Measurements from ENCODE around the gene KRT74.

Gene KRT74

DNA sequence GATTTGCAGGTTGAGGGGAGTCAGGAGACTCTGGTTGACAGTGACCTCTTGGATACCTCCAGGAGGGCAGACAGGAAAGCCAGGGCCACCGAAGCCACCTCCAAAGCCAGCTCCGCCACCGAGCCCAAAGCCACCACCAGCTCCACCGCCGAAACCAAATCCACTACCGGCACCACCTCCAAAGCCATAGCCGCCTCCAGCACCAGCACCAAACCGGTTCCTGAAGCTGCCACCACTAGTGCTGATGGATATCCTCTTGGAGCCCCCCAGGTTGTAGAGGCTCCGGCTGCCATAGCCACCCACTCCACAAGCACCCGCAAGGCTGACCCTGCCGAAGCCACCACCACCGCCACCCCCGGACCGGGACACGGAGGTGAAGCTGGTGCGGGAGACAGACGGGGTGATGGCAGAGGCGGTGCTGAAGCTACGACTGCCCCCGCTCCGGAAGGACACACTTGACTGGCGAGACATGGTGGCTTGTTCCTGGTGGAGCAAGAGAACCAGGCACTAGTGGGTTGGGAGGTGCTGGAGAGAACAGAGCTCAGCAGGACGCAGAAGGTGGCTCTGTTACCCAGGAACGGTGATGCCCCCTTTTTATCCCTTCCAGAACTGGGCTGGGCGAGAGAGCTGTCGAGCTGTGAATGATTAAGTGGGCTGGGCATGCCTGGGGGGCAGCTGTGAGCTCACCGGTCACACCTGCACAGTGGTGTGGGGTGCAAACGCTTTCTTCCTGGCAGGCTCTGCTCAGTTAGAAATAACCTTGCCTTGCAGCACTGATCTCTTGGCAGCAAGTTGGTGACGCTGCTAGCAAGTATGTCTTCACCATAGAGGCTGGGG, 53.6 kb downstream of the KRT74 start, which contains the start of gene KRT5:
KRT5 (minus strand) TSS at position 569 of the 837 bp plus-strand sequence; CDS start at position 471, 98 bp downstream.
- DNase-seq (ENCODE audit: low read depth) = no peak

DNA sequence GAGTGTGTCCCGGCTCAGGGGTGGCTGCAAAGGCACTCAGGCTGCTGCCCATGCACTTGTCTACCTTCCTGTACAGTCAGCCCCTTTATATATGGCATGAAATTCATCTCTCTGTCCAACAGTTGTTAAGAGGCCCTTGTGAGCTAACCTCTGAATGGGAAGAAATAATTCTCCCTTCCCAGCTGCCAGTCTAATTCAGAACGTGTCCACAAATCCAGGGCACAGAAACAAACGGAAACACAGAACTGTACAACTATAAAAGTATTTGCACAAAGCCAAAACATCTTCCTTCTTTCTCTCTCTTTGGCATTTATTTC, 54.3 kb downstream of the KRT74 start:
- no peak for DNase-seq (ENCODE audit: low read depth)

DNA sequence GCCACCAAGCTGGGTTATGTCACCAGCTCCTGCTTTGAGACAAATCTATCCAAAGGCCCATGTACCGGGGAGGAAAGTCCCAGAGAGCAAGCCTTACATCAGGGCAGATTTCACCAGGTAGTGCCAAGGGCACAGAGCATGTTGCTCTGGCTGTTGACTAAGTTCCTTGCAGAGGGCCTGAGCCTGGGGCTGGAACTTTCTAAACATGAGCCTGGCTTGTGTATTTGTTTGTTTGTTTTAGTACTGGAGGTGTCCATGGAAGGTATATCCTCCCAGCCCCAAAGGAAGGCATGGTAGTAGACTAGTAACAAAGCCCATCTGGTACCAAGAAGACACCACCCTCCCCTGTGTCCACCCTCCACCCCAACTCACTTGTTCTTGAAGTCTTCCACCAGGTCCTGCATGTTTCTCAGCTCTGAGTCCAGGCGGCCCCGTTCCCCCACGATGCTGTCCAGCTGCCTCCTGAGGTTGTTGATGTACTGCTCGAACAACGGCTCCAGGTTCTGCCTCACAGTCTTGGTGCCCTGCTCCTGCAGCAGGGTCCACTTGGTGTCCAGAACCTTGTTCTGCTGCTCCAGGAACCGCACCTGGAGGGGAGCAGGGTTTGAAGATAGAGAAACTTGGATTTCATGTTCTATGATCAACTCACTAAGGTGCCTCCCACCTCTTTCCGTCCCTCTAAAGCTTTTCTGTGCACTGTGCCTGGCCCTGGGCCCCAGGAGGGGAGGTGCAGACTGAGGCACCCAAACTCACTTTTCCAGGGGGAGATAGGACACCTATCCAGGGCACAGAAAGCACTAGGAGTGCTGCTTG, 54.9 kb downstream of the KRT74 start:
- no peak for DNase-seq (ENCODE audit: low read depth)

DNA sequence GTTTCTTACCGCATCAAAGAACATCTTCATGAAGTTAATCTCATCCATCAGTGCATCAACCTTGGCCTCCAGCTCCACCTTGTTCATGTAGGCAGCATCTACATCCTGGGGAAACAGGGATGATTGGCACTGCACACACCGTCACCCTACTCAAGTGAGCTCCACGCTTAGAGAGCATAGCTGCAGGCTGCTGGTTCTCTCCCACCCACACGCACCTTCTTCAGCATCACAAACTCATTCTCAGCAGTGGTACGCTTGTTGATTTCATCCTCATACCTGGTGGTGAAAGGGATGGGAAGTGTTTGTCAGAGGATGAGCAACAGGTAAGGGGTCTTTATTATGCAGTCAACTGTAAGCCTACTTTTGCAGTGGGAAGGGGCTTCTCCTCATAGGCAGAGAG, 55.8 kb downstream of the KRT74 start:
- no peak for DNase-seq (ENCODE audit: low read depth)

DNA sequence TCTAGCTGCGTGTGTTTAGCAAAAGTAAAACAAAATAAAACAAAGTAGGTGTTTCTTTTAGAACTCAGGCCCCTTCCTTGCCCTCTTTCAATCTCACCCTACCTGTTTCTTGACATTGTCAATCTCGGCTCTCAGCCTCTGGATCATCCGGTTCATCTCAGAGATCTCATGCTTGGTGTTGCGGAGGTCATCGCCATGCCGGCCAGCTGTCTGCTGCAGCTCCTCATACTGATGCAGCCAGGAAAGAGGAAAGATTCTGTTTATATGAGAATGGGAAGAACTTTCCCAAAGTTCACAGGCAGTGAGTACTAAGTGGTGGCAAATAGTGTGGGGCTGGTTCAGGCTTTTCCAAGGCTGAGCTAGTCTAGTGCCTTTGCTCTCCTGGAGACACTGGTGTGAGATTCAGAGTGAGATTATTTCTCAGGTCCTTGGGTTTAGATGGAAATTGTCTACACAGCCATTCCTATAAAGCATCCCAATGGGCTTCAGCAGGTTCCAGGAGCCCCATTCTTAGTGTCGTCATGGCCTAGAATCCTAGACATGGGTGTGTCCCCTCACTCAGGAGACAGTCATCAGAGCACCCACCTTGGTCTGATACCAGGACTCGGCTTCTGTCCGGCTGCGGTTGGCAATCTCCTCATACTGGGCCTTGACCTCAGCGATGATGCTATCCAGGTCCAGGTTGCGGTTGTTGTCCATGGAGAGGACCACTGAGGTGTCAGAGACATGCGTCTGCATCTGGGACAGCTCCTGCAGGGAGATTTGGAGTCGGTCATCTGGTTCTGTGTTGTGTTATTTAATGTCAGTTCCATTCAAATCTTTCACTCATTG, 56.4 kb downstream of the KRT74 start:
- no peak for DNase-seq (ENCODE audit: low read depth)

DNA sequence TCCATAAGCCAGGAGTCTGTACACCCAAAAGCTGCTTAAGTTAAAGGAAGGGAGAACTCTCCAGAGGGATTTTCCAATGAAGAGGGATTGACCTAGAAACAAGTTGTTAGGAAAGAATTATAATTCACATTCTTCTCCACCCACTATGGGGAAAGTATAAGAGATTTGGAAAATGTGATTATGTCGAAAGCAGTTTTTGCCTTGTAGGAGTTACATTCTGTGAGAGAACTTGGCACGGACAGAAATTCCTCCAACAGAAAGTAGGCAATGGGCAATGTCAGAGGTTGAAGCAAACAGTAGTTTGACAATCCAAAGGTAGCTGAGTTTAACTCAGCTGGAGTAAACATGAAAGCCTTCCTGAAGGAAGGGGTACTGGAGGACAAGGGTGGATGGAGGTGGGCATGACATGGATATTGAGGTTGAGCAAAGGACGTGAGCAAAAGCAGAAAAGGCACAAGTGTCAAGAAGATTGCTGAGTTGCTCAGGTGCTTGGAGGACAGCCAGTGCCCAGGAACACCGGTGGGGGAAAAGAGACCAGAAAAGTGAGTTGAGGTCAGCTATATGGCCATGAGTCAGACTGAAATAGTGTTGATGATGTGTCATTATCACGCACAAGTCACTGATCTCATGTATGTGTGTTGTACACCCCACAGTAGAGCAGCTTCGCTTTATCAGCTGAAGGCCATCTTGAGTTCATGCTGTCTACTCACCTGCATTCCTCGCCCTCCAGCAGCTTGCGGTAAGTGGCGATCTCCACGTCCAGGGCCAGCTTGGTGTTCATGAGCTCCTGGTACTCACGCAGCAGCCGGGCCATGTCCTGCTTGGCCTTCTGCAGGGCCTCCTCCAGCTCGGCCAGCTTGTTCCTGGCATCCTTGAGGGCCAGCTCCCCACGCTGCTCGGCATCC, 57.5 kb downstream of the KRT74 start:
- DNase-seq (ENCODE audit: low read depth) = no peak

Measured in activated T-cell treated with anti-CD3 and anti-CD28 coated beads for 48 hours (primary cell).